ENCODE data around the gene BBC3.
"Not testable (repeated sequence)": the region's sequence is repeated elsewhere in the genome, so short reads cannot be mapped to it uniquely, and the experiment has no call there.

BBC3 gene

DNA sequence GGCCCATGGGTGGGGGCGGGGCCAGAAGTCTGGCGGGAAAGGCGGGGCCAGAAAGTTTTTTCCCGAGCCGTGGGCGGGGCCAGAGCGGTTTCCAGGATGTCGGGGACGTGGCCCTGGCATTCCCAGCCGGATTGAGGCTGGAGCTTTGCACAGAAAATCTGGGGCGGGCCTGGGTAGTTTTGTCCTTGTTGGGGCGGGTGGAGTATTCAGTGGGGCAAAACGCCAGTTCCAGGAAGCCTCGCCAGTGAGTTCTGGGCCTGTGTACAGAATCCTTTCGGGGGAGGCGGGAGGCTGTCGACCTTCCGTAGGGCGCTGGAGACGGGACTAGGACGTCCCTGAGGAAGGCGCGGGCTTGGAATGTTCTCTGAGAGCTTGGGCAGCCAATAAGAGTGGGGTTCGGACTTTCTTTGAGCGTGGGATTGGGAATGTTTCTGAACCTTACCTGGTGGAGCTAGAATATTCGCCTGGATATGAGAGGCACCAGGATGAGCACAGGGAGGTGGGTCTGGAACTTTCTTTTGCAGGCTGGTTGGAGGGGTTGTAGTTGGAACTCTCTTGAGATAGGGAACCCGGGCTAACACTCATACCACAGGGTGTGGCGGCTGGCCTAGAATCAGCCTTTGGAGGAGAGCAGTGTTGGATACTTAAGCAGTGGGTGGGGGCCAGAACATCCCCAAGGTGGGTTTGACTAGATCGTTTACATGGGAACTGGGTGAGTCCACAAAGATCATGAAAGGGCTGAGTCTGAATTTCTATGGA is 26.6 kb upstream of the BBC3 start:
- no peak for DNase-seq

DNA sequence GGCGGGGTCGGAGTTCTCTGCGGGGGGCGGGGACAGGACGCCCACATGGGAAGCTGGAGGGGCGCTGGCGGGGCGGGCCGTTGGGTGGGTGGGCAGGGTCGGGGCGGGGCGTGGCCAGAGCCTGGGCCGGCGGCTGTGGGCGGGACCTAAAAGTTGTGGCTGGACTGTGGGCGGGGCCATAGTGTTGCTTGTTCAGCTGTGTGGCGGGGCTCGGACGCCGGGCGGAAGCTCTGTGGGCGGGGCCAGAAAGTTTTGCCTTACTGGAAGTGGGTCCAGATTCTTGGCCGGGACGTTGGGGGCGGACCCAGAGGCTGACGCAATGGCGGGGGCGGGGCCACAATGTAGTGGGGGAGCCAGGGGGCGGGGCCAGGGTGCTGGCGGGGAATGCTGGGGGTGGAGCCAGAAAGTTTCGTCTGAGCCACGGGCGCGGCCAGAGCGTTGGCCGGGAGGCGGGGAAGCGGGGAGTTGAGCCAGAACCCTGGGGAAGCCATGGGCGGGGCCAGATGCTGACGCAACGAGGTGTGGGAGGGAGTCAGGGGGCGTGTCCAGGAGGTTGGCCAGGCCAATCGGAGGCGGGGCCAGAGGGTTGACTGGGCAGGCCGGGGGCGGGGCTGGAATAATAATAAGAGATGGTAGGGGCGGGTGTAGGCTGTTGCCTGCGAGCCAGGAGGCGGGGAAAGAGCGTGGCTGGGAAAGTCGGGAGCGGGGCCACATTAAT is 25.9 kb upstream of the BBC3 start:
- peak; percentile 100 for DNase-seq

GRCh38 chr19:47255879-47256692 is 25.1 kb upstream of the BBC3 start, which contains the start of gene CCDC9:
TSS of gene CCDC9 (plus strand) at chr19:47256525. CDS start at chr19:47258401, 1,876 bp downstream.
- DNase-seq, result peak; percentile 97

DNA sequence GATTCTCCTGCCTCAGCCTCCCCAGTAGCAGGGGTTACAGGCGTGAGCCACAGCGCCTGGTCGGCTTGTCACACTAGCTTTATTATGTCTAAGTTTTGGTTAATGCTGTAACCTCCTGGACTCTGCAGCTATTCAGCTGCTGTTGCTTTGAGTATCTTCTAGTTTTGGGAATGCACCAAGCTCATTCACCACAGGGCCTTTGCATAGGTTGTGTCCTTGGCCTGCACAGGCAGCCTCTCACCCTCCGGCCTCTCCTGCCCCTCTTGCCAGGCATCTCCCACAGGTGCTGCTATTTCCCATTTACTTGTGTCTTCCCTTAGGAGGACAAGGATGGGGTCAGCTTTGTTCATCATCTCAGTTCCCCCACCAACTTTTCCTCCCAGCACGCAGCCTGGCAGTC is 23.0 kb upstream of the BBC3 start:
- no peak for DNase-seq

DNA sequence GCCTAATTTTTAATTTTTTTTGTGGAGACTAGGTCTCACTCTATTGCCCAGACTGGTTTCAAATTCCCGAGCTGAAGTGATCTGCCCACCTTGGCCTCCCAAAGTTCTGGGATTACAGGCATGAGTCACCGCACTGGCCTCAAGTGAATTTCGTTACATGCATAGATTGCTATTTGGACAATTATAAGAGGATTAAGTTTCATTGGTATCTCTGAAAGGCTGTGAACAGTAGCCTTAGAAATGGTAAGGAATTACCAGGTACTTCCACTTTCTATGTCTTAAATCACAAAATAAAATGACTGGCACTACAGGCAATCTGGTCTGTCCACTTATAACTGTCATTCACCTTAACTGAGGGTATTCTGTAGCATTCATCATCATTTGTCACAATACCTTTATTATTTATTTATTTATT is 22.5 kb upstream of the BBC3 start:
- no peak for DNase-seq

DNA sequence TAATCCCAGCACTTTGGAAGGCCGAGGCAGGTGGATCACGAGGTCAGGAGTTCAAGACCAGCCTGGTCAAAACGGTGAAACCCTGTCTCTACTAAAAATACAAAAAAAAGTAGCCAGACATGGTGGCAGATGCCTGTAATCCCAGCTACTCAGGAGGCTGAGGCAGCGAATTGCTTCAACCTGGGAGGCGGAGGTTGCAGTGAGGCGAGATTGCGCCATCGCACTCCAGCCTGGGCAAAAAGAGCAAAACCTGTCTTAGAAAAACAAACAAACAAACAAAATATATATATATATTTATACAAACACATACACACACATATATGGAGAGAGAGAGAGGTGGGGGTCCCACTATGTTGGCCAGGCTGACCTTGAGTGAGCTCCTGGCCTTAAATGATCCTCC is 22.0 kb upstream of the BBC3 start:
- not testable (repeated sequence) for DNase-seq

- peak; percentile 92 for DNase-seq
Observed at GRCh38 chr19:47247308-47247990, 16.4 kb upstream of the BBC3 start.

DNA sequence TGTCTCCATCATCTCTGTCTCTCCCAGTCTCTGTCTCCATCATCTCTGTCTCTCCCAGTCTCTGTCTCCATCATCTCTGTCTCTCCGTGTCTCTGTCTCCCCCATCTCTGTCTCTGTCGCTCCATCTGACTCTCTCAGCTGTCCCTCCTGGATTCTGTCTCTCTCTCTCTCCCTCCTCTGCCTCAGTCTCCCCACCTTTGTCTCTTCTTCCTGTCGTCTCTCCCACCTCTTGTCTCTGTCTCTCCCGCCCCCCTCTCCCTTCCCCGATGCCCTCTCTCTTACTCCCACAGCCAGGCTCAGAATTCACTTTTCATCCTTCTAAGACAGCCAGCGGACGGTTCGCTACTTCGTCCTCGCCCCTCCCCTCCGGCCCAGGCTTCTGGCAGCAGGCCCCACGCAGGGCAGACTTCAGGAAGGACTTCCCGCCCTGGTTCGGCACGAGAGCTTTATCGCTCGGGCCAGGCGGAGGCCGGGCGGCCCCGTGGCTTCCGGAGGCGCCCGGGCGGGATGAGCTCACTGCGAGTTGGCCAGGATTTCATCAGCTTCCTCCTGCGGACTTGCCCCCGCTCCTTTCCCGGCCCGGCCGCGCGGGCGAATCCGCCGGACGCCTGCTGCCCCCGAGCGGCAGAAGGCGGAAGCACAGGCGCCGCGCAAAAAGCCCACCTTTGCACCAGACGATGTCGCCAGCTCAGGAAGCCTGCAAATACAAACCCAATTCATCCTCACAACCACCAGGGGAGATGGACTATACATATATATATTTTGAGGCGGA is 13.0 kb upstream of the BBC3 start:
- DNase-seq, result peak; percentile 93

GRCh38 chr19:47243364-47243775 is 12.4 kb upstream of the BBC3 start:
- no peak for DNase-seq

- DNase-seq, result no peak
Observed at GRCh38 chr19:47241919-47242577, 11.0 kb upstream of the BBC3 start.

- DNase-seq, result peak; percentile 86
Observed at GRCh38 chr19:47240996-47241918, 10.3 kb upstream of the BBC3 start.

GRCh38 chr19:47240556-47240955 is 9.6 kb upstream of the BBC3 start:
- DNase-seq, result no peak

GRCh38 chr19:47239610-47240296 is 8.8 kb upstream of the BBC3 start:
- peak; percentile 69 for DNase-seq

DNA sequence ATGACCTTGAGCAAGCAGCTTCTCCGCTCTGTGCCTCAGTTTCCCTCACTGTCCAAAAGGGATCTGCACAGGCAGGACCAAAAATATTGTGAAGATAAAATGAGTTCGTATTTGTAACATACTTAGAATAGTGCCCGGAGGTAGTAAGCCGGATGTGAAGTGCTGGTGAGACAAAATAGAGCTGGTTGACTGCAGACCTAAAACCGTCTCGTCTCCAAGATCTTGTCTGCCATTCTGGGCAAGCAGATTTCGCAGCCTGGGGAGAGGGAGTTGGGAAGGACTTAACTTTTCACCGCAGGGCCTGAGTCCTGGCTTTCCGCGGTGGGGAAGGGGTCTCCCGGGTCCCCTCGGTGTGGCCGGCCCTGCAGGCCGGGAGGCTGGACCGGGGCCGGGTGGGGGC is 8.2 kb upstream of the BBC3 start:
- no peak for DNase-seq

DNA sequence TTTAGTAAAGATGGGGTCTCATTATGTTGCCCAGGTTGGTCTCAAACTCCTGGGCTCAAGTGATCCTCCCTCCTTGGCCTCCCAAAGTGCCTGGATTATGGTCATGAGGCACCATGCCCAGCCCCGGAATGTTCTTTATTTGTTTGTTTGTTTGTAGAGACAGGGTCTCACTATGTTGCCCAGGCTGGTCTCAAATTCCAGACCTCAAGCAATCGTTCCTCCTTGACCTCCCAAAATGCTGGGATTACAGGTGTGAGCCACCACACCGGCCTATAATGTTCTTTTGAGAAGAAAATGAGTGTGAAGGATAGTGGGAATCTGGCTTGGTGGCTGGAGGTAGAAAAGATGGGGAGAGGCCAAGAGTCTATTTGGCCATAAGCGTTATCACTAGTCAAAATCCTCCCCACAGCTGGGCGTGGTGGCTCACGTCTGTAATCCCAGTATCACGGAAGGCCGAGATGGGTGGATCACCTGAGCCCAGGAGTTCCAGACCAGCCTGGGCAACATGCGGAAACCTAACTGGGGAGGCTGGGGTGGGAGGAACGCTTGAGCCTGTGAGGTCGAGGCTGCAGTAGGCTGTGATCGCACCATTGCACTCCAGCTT is 5.2 kb upstream of the BBC3 start:
- DNase-seq, result no peak

- no peak for DNase-seq
Observed at GRCh38 chr19:47232422-47233211, 1.6 kb upstream of the BBC3 start.

- peak; percentile 91 for DNase-seq
Observed at GRCh38 chr19:47231215-47232054, 436 bp upstream of the BBC3 start.

Measured in stimulated activated CD8-positive, alpha-beta memory T cell treated with anti-CD3 and anti-CD28 coated beads, Interleukin-4, amount 100 ng/mL, for 48 hours (primary cell).